HepG2 (cell line): ENCODE data around the gene GNA14.

ENCODE experiments used
- ELF4 ChIP-seq: sonication (generic); formaldehyde crosslinking; IDR thresholded peaks from 2 replicates; pipeline ENCODE4 v1.5.0; 2020; ENCODE audit warnings: missing genetic modification reagents, mild to moderate bottlenecking, moderate library complexity, borderline replicate concordance
- EZH2 ChIP-seq: conservative IDR thresholded peaks from 2 replicates; pipeline ENCODE4 v1.6.1; 2012; ENCODE audit warnings: mild to moderate bottlenecking, low read depth, low read length, moderate library complexity
- POLR2A ChIP-seq, 2 experiments: IDR thresholded peaks; 2 replicates each; pipeline ENCODE4 v1.6.1; 2011; ENCODE audit warnings: low read depth in 2 of 2, low read length in 2 of 2, mild to moderate bottlenecking in 1 of 2, moderate library complexity in 1 of 2; ENCODE audit not compliant: insufficient read depth in 1 of 2
- TCF7 ChIP-seq: sonication (generic); IDR thresholded peaks from 2 replicates; pipeline ENCODE4 v1.6.1; 2016; ENCODE audit warnings: antibody characterized with exemption, low read depth
- ZNF749 ChIP-seq: sonication (generic); formaldehyde crosslinking; IDR thresholded peaks from 2 replicates; pipeline ENCODE4 v1.8.0; 2022; ENCODE audit warnings: mild to moderate bottlenecking, missing genetic modification reagents, moderate library complexity, borderline replicate concordance
- TF ChIP-seq, protein P1 (sequence below): IDR thresholded peaks from 2 replicates; pipeline ENCODE4 v1.6.1; 2012; ENCODE audit warnings: inconsistent platforms
- TF ChIP-seq, protein P2 (sequence below): sonication (generic); formaldehyde crosslinking; IDR thresholded peaks from 2 replicates; pipeline ENCODE4 v1.4.0; 2020; ENCODE audit warnings: missing genetic modification reagents
- TF ChIP-seq, protein P3 (sequence below): sonication (generic); formaldehyde crosslinking; IDR thresholded peaks from 2 replicates; pipeline ENCODE4 v1.5.0; 2020; ENCODE audit warnings: mild to moderate bottlenecking, missing genetic modification reagents, moderate library complexity

DNA sequence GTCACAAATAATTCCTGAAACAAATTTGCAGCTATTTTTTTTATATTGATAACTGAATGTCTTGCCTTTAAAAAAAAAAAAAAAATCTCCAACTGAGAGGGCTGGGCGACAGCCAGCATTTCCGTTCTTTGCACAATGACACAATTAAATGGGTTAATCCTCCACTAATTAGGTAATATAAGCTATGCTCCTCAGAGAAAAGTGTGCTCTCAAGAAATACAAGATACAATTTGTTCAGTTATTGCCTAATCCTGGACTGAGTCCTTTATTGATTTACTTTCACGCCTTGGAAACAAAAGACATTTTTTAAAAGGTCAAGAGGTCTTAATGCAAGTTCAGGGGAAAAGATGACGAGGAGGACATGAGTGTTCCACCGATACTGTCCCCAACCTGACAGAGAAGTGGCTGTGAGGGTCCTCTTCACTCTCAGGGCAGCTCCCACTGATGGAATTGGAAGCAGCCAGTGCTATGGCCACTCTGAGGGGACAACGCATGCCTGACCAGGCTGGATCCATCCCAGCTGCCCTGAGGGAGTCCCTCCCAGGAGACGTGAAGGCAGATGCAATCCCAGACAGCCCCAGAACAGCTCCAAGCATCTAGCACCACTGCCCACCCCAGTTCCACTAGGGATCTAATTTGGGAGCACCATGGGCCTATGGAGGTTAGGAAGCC is 220.7 kb downstream of the GNA14 start:
- TF ChIP-seq, protein P1, sequence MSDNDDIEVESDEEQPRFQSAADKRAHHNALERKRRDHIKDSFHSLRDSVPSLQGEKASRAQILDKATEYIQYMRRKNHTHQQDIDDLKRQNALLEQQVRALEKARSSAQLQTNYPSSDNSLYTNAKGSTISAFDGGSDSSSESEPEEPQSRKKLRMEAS = no peak
- no peak for TF ChIP-seq ELF4 (CRISPR knock-in tag)
- TF ChIP-seq ZNF749 (CRISPR knock-in tag) = no peak
- TF ChIP-seq EZH2 = no peak
- TF ChIP-seq, protein P2, sequence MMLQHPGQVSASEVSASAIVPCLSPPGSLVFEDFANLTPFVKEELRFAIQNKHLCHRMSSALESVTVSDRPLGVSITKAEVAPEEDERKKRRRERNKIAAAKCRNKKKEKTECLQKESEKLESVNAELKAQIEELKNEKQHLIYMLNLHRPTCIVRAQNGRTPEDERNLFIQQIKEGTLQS (CRISPR knock-in tag) = no peak
- TF ChIP-seq, protein P3, sequence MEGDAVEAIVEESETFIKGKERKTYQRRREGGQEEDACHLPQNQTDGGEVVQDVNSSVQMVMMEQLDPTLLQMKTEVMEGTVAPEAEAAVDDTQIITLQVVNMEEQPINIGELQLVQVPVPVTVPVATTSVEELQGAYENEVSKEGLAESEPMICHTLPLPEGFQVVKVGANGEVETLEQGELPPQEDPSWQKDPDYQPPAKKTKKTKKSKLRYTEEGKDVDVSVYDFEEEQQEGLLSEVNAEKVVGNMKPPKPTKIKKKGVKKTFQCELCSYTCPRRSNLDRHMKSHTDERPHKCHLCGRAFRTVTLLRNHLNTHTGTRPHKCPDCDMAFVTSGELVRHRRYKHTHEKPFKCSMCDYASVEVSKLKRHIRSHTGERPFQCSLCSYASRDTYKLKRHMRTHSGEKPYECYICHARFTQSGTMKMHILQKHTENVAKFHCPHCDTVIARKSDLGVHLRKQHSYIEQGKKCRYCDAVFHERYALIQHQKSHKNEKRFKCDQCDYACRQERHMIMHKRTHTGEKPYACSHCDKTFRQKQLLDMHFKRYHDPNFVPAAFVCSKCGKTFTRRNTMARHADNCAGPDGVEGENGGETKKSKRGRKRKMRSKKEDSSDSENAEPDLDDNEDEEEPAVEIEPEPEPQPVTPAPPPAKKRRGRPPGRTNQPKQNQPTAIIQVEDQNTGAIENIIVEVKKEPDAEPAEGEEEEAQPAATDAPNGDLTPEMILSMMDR (CRISPR knock-in tag) = no peak
- no peak for TF ChIP-seq POLR2A (IDR thresholded peaks at IDR 0.05; ENCODE audit: insufficient read depth in 1 of 2, low read depth in 2 of 2, low read length in 2 of 2)
- no peak for TF ChIP-seq TCF7
